ENCODE data around the gene GASK1A.

GRCh38 chr3:43104039-43104438 lies 124.9 kb downstream of the GASK1A start:
- TF ChIP-seq CTCF (IDR thresholded peaks at IDR 0.05; ENCODE audit: insufficient read depth, low read depth, low read length) (no peak), EZH2 (IDR thresholded peaks at IDR 0.05; ENCODE audit: insufficient read depth, low read length) (no peak)

Measured in astrocyte (in vitro differentiated cells and primary cell).